ENCODE data around the gene RAET1L. TPM values are rescaled to one million over a fixed set of nuclear protein-coding genes. Genes with fewer than 3 reads are reported as not detected.
"Not testable (repeated sequence)": the region's sequence is repeated elsewhere in the genome, so short reads cannot be mapped to it uniquely, and the experiment has no call there.

Gene RAET1L
- total RNA-seq, 4 donors from 2014 or later, result 1.6 to 8.0 (median 4.2) TPM

DNA sequence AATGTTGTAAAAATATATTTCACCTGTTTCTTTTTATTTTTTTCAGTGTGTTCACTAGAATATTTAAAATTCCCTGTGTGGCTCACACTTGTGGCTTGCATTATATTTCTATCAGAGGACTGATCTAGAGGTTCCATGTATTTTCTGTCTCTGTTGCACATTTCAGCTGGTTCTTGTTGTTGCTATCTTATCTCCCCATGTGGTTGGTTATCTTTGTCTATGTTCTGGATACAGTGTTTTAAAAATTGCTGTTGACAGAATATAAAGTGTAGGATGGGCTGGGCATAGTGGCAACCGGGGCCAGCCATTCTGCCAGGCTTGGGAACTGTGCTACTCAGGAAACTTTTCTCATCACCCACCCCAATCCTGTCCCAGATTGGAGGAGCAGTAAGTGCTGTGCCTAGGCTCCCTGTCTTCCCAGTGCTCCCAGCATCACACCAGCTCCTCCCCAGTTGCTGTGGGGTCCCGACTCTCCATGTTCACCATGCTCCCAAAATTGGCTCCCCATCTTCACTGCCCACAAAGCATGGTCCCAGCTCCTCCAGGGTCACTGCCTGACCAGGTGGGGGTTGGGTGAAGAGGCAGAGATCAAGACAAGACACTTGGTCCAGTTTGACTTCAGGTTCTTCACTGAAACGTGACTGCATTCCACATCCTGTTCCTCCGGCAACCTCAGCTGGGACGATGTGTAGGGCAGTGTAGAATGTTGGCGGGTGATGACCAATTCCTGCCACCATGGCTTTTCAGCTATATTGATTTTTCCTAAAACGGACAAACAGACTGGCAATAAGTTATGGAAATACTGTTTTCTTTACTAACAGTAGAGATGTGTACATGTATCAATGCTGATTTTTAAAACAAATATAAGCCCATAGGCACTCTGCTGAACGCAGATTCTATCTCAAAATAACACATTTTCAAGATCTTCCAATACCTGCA lies 12.2 kb downstream of the RAET1L start:
- H3K4me3 ChIP-seq, H3K27ac ChIP-seq, H3K4me1 ChIP-seq, H3K36me3 ChIP-seq, H3K9me3 ChIP-seq: not testable (repeated sequence)
- H3K27me3 ChIP-seq, result peaks cover 82% of the 10 kb centered on the region
- DNase-seq (ENCODE audit: low spot score in 2 of 2), result peak in 1 of 2 donors; percentile 22
- WGBS, result 39% methylated on average over 8 of the region's 8 CpGs

DNA sequence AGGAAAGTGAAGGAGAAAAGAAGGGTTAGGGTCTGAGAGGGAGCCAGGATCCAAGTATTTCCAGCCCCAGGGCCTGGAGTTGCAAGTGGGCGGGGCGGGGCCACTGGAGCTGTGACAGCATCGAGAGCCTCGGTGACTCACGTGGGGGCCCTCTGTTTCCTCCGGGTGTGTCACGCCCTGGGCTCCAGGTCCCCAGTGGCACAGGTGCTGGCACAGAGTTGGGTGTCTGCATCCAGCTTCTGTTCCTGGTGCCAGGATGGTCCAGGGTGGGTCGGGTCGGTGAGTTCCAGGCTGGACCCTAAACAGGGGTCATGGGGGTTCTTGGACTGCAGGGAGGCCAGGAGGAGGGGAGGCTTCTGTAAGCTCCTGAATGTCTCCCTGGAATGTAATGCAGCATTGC lies 16.7 kb downstream of the RAET1L start:
- H3K4me1 ChIP-seq, result peaks cover 19% of the 10 kb centered on the region
- H3K9me3 ChIP-seq, result no peaks in the 10 kb centered on the region
- peaks cover 84% of the 10 kb centered on the region for H3K27me3 ChIP-seq
- no peak overlapping the region for H3K27ac ChIP-seq
- no peak overlapping the region for H3K4me3 ChIP-seq
- 21% methylated on average over 8 of the region's 9 CpGs for WGBS
- H3K36me3 ChIP-seq, result no peaks in the 10 kb centered on the region
- TF ChIP-seq POLR2AphosphoS5 (IDR thresholded peaks at IDR 0.05), result no peak
- TF ChIP-seq POLR2A (IDR thresholded peaks at IDR 0.05), result no peak
- no peak for TF ChIP-seq CTCF (IDR thresholded peaks at IDR 0.05)
- TF ChIP-seq EP300 (IDR thresholded peaks at IDR 0.05), result no peak
- peak in 1 of 2 donors; percentile 66 for DNase-seq (ENCODE audit: low spot score in 2 of 2)

DNA sequence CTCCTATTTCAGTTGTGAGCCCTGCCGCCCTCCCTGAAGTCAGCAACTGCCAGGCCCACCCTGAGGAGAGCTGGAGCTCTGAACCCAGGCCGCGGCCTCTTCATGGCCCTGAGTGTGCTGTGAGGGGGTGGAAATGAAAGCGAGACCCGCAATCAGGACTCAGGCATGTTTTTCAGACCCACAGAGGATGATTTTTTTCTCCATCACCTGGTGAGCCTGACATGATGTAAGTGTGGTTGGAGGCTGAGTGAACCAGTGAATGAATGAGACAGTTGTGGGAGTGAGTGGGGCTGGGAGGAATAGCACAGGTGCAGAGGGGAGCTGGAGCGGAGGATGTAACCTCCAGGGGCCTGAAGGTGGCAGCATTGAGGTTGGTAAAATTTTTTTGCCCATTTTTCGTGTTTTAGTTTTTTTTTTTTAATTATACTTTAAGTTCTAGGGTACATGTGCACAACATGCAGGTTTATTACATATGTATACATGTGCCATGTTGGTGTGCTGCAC lies 18.3 kb downstream of the RAET1L start:
- WGBS, result 73% methylated on average over 7 of the region's 7 CpGs
- TF ChIP-seq POLR2AphosphoS5 (IDR thresholded peaks at IDR 0.05) (no peak), CTCF (IDR thresholded peaks at IDR 0.05) (peak; percentile 8 to 42)
- H3K4me1 ChIP-seq, result peaks cover 19% of the 10 kb centered on the region
- H3K4me3 ChIP-seq, result no peak overlapping the region
- peaks cover 88% of the 10 kb centered on the region for H3K27me3 ChIP-seq
- no peak for DNase-seq (ENCODE audit: low spot score in 2 of 2)
- no peak overlapping the region for H3K27ac ChIP-seq
- H3K9me3 ChIP-seq, result no peaks in the 10 kb centered on the region
- no peaks in the 10 kb centered on the region for H3K36me3 ChIP-seq

GRCh38 chr6:150005761-150006651 lies 19.3 kb downstream of the RAET1L start:
- Histone ChIP-seq H3K4me3 (peak overlapping the region; percentile 59), H3K27me3 (peaks cover 85% of the 10 kb centered on the region), H3K9me3 (no peaks in the 10 kb centered on the region), H3K36me3 (no peaks in the 10 kb centered on the region), H3K4me1 (peaks cover 19% of the 10 kb centered on the region), H3K27ac (no peak overlapping the region)
- no peak for DNase-seq (ENCODE audit: low spot score in 2 of 2)
- WGBS, result 76% methylated on average over 13 of the region's 14 CpGs
- no peak for TF ChIP-seq EP300 (IDR thresholded peaks at IDR 0.05)
- TF ChIP-seq POLR2A (IDR thresholded peaks at IDR 0.05), result no peak
- no peak for TF ChIP-seq CTCF (IDR thresholded peaks at IDR 0.05)
- TF ChIP-seq POLR2AphosphoS5 (IDR thresholded peaks at IDR 0.05), result no peak

GRCh38 chr6:150004783-150005717 lies 20.3 kb downstream of the RAET1L start:
- no peak overlapping the region for H3K27ac ChIP-seq

More at GRCh38 chr6:150004783-150005717, 20.3 kb downstream of the RAET1L start:
- TF ChIP-seq POLR2AphosphoS5 (IDR thresholded peaks at IDR 0.05), result no peak
- no peak for TF ChIP-seq CTCF (IDR thresholded peaks at IDR 0.05)
- TF ChIP-seq EP300 (IDR thresholded peaks at IDR 0.05), result no peak
- no peak for TF ChIP-seq POLR2A (IDR thresholded peaks at IDR 0.05)
- Histone ChIP-seq H3K9me3 (no peaks in the 10 kb centered on the region), H3K4me3 (peak overlapping the region; percentile 59), H3K27me3 (peaks cover 84% of the 10 kb centered on the region), H3K36me3 (no peaks in the 10 kb centered on the region), H3K4me1 (peaks cover 19% of the 10 kb centered on the region)
- 2% methylated on average over 49 of the region's 79 CpGs for WGBS
- peak; percentile 92 to 94 for DNase-seq (ENCODE audit: low spot score in 2 of 2)
